ENCODE measurements around the gene ADK.
"Not testable (repeated sequence)": the region's sequence is repeated elsewhere in the genome, so short reads cannot be mapped to it uniquely, and the experiment has no call there.

DNA sequence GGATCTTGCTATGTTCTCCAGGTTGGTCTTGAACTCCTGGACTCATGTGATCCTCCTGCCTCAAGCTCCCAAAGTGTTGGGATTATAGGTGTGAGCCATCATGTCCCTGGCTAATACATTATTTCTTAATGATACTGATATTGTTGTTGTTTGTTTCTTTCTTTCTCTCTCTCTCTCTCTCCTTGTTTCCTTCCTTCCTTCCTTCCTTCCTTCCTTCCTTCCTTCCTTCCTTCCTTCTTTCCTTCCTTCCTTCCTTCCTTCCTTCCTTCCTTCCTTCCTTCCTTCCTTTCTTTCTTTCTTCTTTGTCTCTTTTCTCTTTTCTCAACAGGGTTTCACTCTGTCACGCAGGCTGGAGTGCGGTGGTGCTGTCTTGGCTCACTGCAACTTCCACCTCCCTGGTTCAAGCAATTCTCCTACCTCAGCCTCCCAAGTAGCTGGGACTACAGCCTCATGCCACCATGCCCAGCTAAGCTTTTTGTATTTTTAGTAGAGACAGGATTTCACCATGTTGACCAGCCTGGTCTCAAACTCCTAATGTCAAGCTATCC is 149.1 kb downstream of the ADK start:
- TF ChIP-seq, protein P1, sequence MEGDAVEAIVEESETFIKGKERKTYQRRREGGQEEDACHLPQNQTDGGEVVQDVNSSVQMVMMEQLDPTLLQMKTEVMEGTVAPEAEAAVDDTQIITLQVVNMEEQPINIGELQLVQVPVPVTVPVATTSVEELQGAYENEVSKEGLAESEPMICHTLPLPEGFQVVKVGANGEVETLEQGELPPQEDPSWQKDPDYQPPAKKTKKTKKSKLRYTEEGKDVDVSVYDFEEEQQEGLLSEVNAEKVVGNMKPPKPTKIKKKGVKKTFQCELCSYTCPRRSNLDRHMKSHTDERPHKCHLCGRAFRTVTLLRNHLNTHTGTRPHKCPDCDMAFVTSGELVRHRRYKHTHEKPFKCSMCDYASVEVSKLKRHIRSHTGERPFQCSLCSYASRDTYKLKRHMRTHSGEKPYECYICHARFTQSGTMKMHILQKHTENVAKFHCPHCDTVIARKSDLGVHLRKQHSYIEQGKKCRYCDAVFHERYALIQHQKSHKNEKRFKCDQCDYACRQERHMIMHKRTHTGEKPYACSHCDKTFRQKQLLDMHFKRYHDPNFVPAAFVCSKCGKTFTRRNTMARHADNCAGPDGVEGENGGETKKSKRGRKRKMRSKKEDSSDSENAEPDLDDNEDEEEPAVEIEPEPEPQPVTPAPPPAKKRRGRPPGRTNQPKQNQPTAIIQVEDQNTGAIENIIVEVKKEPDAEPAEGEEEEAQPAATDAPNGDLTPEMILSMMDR (IDR thresholded peaks at IDR 0.05) = not testable (repeated sequence)
- not testable (repeated sequence) for TF ChIP-seq POLR2A (IDR thresholded peaks at IDR 0.05)

Data from right lobe of liver (tissue), 4 donors.